CD14-positive monocyte (primary cell): ENCODE results near the gene CCND1. TPM values are rescaled to one million over a fixed set of nuclear protein-coding genes. Genes with fewer than 3 reads are reported as not detected.

Source experiments
- DNase-seq, 3 donors: peaks; one replicate each; pipeline ENCODE4 v3.0.0-alpha.2; 2011 to 2022
- H2AFZ ChIP-seq: 2 replicates; pipeline ENCODE4 v1.6.0; 2012; ENCODE audit warnings: mild to moderate bottlenecking, low read depth, low read length, inconsistent platforms; ENCODE audit not compliant: insufficient read depth, poor library complexity, severe bottlenecking
- H3K27ac ChIP-seq, 2 donors: 1 replicate in 1 of 2; 2 replicates in 1 of 2; pipeline ENCODE4 v1.5.1; 2012 to 2013; ENCODE audit warnings: low read length in 2 of 2, control low read depth in 1 of 2, inconsistent platforms in 1 of 2, low read depth in 1 of 2, mild to moderate bottlenecking in 1 of 2
- H3K27me3 ChIP-seq, 2 donors: one replicate each; pipeline versions ENCODE4 v1.6.0 to v1.6.1; 2011 to 2013; ENCODE audit warnings: low read length in 2 of 2; ENCODE audit not compliant: control insufficient read depth in 2 of 2, insufficient read depth in 2 of 2
- H3K36me3 ChIP-seq, 2 donors: replicated peaks in 1 of 2; 1 replicate in 1 of 2; 2 replicates in 1 of 2; pipeline versions ENCODE4 v1.5.1 to v1.6.1; 2012 to 2013; ENCODE audit warnings: low read length in 2 of 2, control low read depth in 1 of 2, inconsistent platforms in 1 of 2, mild to moderate bottlenecking in 1 of 2; ENCODE audit not compliant: insufficient read depth in 2 of 2, control insufficient read depth in 1 of 2
- H3K4me1 ChIP-seq, 2 donors: 1 replicate in 1 of 2; 2 replicates in 1 of 2; pipeline versions ENCODE4 v1.5.1 to v1.6.1; 2012 to 2013; ENCODE audit warnings: low read length in 2 of 2, control low read depth in 1 of 2, inconsistent platforms in 1 of 2, mild to moderate bottlenecking in 1 of 2, moderate library complexity in 1 of 2; ENCODE audit not compliant: insufficient read depth in 2 of 2, control insufficient read depth in 1 of 2
- H3K4me2 ChIP-seq: replicated peaks from 2 replicates; pipeline ENCODE3; 2012; ENCODE audit warnings: low read length, moderate library complexity, mild to moderate bottlenecking; ENCODE audit not compliant: poor library complexity, severe bottlenecking; ENCODE audit errors: extremely low read depth
- H3K4me3 ChIP-seq, 3 experiments: fragments of 200-600 bp in 1 of 3; sonication (generic) in 1 of 3; replicated peaks in 1 of 3; 1 replicate in 2 of 3; 2 replicates in 1 of 3; pipeline ENCODE4 v1.5.1; 2011 to 2013; ENCODE audit warnings: low read length in 3 of 3, mild to moderate bottlenecking in 3 of 3, control low read depth in 2 of 3, low read depth in 2 of 3, inconsistent platforms in 1 of 3, moderate library complexity in 1 of 3
- H3K79me2 ChIP-seq: 2 replicates; pipeline ENCODE4 v1.6.0; 2012; ENCODE audit warnings: mild to moderate bottlenecking, control low read depth, inconsistent platforms, low read length, moderate library complexity; ENCODE audit not compliant: insufficient read depth
- H3K9ac ChIP-seq: 2 replicates; pipeline ENCODE4 v1.6.0; 2017; ENCODE audit warnings: low read length, mild to moderate bottlenecking; ENCODE audit not compliant: insufficient read depth, poor library complexity, severe bottlenecking
- H3K9me3 ChIP-seq, 2 donors: replicated peaks in 1 of 2; 1 replicate in 1 of 2; 2 replicates in 1 of 2; pipeline versions ENCODE4 v1.5.1 to v1.6.1; 2012 to 2013; ENCODE audit warnings: low read length in 2 of 2, control low read depth in 1 of 2; ENCODE audit not compliant: control insufficient read depth in 1 of 2, insufficient read depth in 1 of 2
- H4K20me1 ChIP-seq: 2 replicates; pipeline ENCODE4 v1.6.0; 2012; ENCODE audit warnings: mild to moderate bottlenecking, low read length, control low read depth, moderate library complexity; ENCODE audit not compliant: insufficient read depth
- H3K27ac Mint-ChIP-seq, 7 donors: one replicate each; pipeline ENCODE4 v1.8.0; 2020; ENCODE audit warnings: mild to moderate bottlenecking in 7 of 7, mixed read lengths in 7 of 7, moderate library complexity in 6 of 7, inconsistent platforms in 2 of 7
- H3K27me3 Mint-ChIP-seq, 3 donors: one replicate each; pipeline ENCODE4 v1.8.0; 2021 to 2022; ENCODE audit warnings: low read depth in 3 of 3, mild to moderate bottlenecking in 3 of 3, mixed read lengths in 3 of 3, moderate library complexity in 3 of 3, inconsistent platforms in 1 of 3
- H3K36me3 Mint-ChIP-seq, 2 donors: one replicate each; pipeline ENCODE4 v1.8.0; 2020; ENCODE audit warnings: mixed read lengths in 2 of 2, inconsistent platforms in 1 of 2, mild to moderate bottlenecking in 1 of 2
- H3K4me1 Mint-ChIP-seq: one replicate; pipeline ENCODE4 v1.8.0; 2020; ENCODE audit warnings: mild to moderate bottlenecking, mixed read lengths
- H3K4me3 Mint-ChIP-seq, 2 donors: one replicate each; pipeline ENCODE4 v1.8.0; 2020; ENCODE audit warnings: mild to moderate bottlenecking in 2 of 2, mixed read lengths in 2 of 2, moderate library complexity in 1 of 2
- H3K9me3 Mint-ChIP-seq, 7 donors: one replicate each; pipeline ENCODE4 v1.8.0; 2020 to 2022; ENCODE audit warnings: mixed read lengths in 7 of 7, mild to moderate bottlenecking in 6 of 7, moderate library complexity in 6 of 7, inconsistent platforms in 2 of 7
- CTCF ChIP-seq: fragments of 200-600 bp; IDR thresholded peaks from one replicate; pipeline ENCODE4 v1.8.0; 2022; ENCODE audit warnings: antibody characterized with exemption, mild to moderate bottlenecking
- WGBS: methylation state at CpG from one replicate; pipeline ENCODE4 v1.1.5; 2013; ENCODE audit warnings: missing lambda C conversion rate; ENCODE audit not compliant: insufficient coverage; 5-methylcytosine and 5-hydroxymethylcytosine counted together
- intact Hi-C, 2 donors: fragments of 100-400 bp; cut with micrococcal nuclease; formaldehyde crosslinking; loops; one replicate each; pipeline versions ENCODE4 v1.15.0 to v1.15.1; 2023
- polyA plus RNA-seq, 3 donors: library from polyadenylated mRNA; depleted of rRNA in 1 of 3; unstranded in 2 of 3; stranded (reverse) in 1 of 3; fragments of 300-500 nt in 2 of 3; fragments of >200 nt in 1 of 3; fragmentation: Illumina TruSeq in 2 of 3; gene quantifications; 1 replicate in 2 of 3; 2 replicates in 1 of 3; pipeline ENCODE4 v1.2.3, GENCODE V29; 2012 to 2021

CCND1 gene
- polyA plus RNA-seq, 3 donors, result 0.01 TPM; not detected in 2

- no peaks in the 10 kb centered on the region for H3K9me3 Mint-ChIP-seq
- no peaks in the 10 kb centered on the region for H3K36me3 ChIP-seq
- H3K4me3 Mint-ChIP-seq, result no peak overlapping the region
- no peak overlapping the region for H3K27ac Mint-ChIP-seq
- no peak overlapping the region for H3K4me3 ChIP-seq
- H3K36me3 Mint-ChIP-seq, result no peaks in the 10 kb centered on the region
- no peaks in the 10 kb centered on the region for H3K27me3 ChIP-seq
- WGBS, result 91% methylated on average over 10 of the region's 23 CpGs
- no peak for DNase-seq
- H2AFZ ChIP-seq, result no peak overlapping the region
- no peak overlapping the region for H3K27ac ChIP-seq
- no peak for TF ChIP-seq CTCF
- no peaks in the 10 kb centered on the region for H3K4me1 Mint-ChIP-seq
- H3K4me2 ChIP-seq, result no peak overlapping the region
- H3K9me3 ChIP-seq, result no peaks in the 10 kb centered on the region
- intact Hi-C loops, result no loop called here
- peaks cover 2 to 9% (median 3%) of the 10 kb centered on the region in 3 donors for H3K27me3 Mint-ChIP-seq
- no peaks in the 10 kb centered on the region for H4K20me1 ChIP-seq
- no peaks in the 10 kb centered on the region for H3K79me2 ChIP-seq
- no peak overlapping the region for H3K9ac ChIP-seq
- no peaks in the 10 kb centered on the region for H3K4me1 ChIP-seq
Measured at GRCh38 chr11:69650832-69651344, 9.9 kb downstream of the CCND1 start.

- H3K9ac ChIP-seq, result no peak overlapping the region
- intact Hi-C loops, result no loop called here
- H4K20me1 ChIP-seq, result no peaks in the 10 kb centered on the region
- TF ChIP-seq CTCF, result no peak
- no peaks in the 10 kb centered on the region for H3K4me1 Mint-ChIP-seq
- H3K27me3 ChIP-seq, result no peaks in the 10 kb centered on the region
- DNase-seq, result no peak
- H3K36me3 ChIP-seq, result no peaks in the 10 kb centered on the region
- H3K9me3 ChIP-seq, result no peaks in the 10 kb centered on the region
- no peak overlapping the region for H3K4me3 ChIP-seq
- no peaks in the 10 kb centered on the region for H3K36me3 Mint-ChIP-seq
- H3K79me2 ChIP-seq, result no peaks in the 10 kb centered on the region
- no peaks in the 10 kb centered on the region for H3K4me1 ChIP-seq
- WGBS, result 94% methylated on average over 5 of the region's 15 CpGs
- no peaks in the 10 kb centered on the region for H3K9me3 Mint-ChIP-seq
- no peak overlapping the region for H2AFZ ChIP-seq
- no peak overlapping the region for H3K27ac ChIP-seq
- no peak overlapping the region for H3K4me2 ChIP-seq
- H3K27me3 Mint-ChIP-seq, result peaks cover 2 to 9% (median 5%) of the 10 kb centered on the region in 3 donors
- no peak overlapping the region for H3K4me3 Mint-ChIP-seq
- no peak overlapping the region for H3K27ac Mint-ChIP-seq
Measured at GRCh38 chr11:69651834-69652620, 11.1 kb downstream of the CCND1 start.
